HUDEP-2 (cell line): ENCODE measurements around the gene GALNS.
"Not testable (repeated sequence)": the region's sequence is repeated elsewhere in the genome, so short reads cannot be mapped to it uniquely, and the experiment has no call there.

Experiments
- DNase-seq, 76 experiments: peaks; one replicate each; lab custom pipeline; 2025; ENCODE audit not compliant: unreplicated experiment in 76 of 76; lab: John Stamatoyannopoulos, UW

The GALNS gene

GRCh38 chr16:88789594-88789993 lies 67.2 kb downstream of the GALNS start:
- DNase-seq: no peak

GRCh38 chr16:88788749-88789148 lies 68.0 kb downstream of the GALNS start:
- DNase-seq: not testable (repeated sequence)

GRCh38 chr16:88787579-88788314 lies 69.0 kb downstream of the GALNS start:
- no peak for DNase-seq

GRCh38 chr16:88785106-88785924 lies 71.4 kb downstream of the GALNS start, which contains the start of gene PIEZO1:
PIEZO1 (minus strand) TSS chr16:88785220; CDS start chr16:88784964, 256 bp downstream.
- DNase-seq: peak in 48 of 76 experiments; percentile 8 to 66 (median 45)

GRCh38 chr16:88784856-88785105 lies 72.0 kb downstream of the GALNS start:
- peak in 1 of 76 experiments; percentile 32 for DNase-seq

- peak in 58 of 76 experiments; percentile 13 to 68 (median 44) for DNase-seq
Observed at GRCh38 chr16:88784074-88784855, 72.5 kb downstream of the GALNS start.

GRCh38 chr16:88783391-88784073 lies 73.2 kb downstream of the GALNS start:
- DNase-seq: peak in 1 of 76 experiments; percentile 41

- peak in 40 of 76 experiments; percentile 13 to 56 (median 28) for DNase-seq
Observed at GRCh38 chr16:88782454-88783390, 74.0 kb downstream of the GALNS start.

GRCh38 chr16:88781140-88782077 lies 75.3 kb downstream of the GALNS start:
- DNase-seq: peak in 66 of 76 experiments; percentile 24 to 78 (median 59)

GRCh38 chr16:88780142-88781062 lies 76.3 kb downstream of the GALNS start:
- DNase-seq: no peak

- DNase-seq: no peak
Observed at GRCh38 chr16:88779406-88780141, 77.2 kb downstream of the GALNS start.

- DNase-seq: no peak
Observed at GRCh38 chr16:88778541-88779065, 78.1 kb downstream of the GALNS start.

- DNase-seq: no peak
Observed at GRCh38 chr16:88778271-88778525, 78.5 kb downstream of the GALNS start.

- DNase-seq: no peak
Observed at GRCh38 chr16:88777471-88778270, 79.1 kb downstream of the GALNS start.

GRCh38 chr16:88775825-88776224 lies 80.9 kb downstream of the GALNS start:
- no peak for DNase-seq
